SK-N-MC (cell line): ENCODE results near the gene CFAP74.

Experiments used
- DNase-seq: peaks from one replicate; pipeline ENCODE4 v3.0.0-alpha.2; 2011; ENCODE audit warnings: low read depth, low spot score
- H3K27ac ChIP-seq: fragments of 200-600 bp; sonication (generic); 2 replicates; pipeline ENCODE4 v1.5.1; 2016; ENCODE audit warnings: mixed run types
- H3K36me3 ChIP-seq: fragments of 200-600 bp; sonication (generic); 2 replicates; pipeline ENCODE4 v1.6.1; 2017; ENCODE audit warnings: antibody characterized with exemption, low read length, mixed read lengths; ENCODE audit not compliant: insufficient read depth
- H3K4me3 ChIP-seq: fragments of 200-600 bp; sonication (generic); 2 replicates; pipeline ENCODE4 v1.5.1; 2016
- H3K9ac ChIP-seq: fragments of 200-600 bp; sonication (generic); 2 replicates; pipeline ENCODE4 v1.8.0; 2017; ENCODE audit warnings: mixed run types, mixed read lengths; ENCODE audit not compliant: insufficient read length
- H3K9me3 ChIP-seq: fragments of 200-600 bp; sonication (generic); 2 replicates; pipeline ENCODE4 v1.6.1; 2017; ENCODE audit warnings: low read depth, mild to moderate bottlenecking, antibody characterized with exemption, low read length, moderate library complexity, mixed read lengths
- EZH2 ChIP-seq: fragments of 200-600 bp; sonication (generic); IDR thresholded peaks from one replicate; pipeline ENCODE4 v1.6.1; 2017; ENCODE audit warnings: antibody characterized with exemption
- FOXP2 ChIP-seq: optimal IDR thresholded peaks from 2 replicates; pipeline ENCODE3; 2011; ENCODE audit warnings: mild to moderate bottlenecking, moderate library complexity; ENCODE audit not compliant: insufficient read depth; ENCODE audit errors: extremely low read length, control extremely low read depth
- POLR2AphosphoS5 ChIP-seq: IDR thresholded peaks from 2 replicates; pipeline ENCODE4 v1.6.1; 2012; ENCODE audit warnings: mild to moderate bottlenecking, low read depth, low read length, borderline replicate concordance

The CFAP74 gene

DNA sequence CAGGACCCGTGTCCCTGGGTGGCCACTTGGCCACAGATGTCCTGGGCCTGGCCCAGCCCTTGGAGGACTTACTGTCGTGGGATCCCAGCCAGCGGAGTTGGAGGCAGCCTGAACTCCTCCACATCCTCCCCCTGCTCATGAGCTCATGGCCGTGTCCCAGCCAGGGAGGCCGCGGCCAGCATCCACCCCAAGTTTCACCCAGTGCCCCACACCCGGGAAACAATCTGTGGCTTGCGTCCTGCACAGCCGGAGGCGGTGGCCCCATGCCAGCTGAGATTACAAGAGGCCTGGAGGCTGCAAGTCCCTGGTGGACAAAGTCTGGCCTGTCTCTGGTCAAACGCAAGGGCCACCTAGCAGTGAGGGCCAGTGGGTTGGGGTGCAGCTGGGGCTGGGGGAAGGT lies 57.0 kb downstream of the CFAP74 start:
- no peak overlapping the region for H3K9ac ChIP-seq
- DNase-seq: no peak
- no peak overlapping the region for H3K27ac ChIP-seq
- no peak overlapping the region for H3K4me3 ChIP-seq
- no peak for TF ChIP-seq FOXP2
- no peak for TF ChIP-seq EZH2
- TF ChIP-seq POLR2AphosphoS5: no peak
- no peaks in the 10 kb centered on the region for H3K9me3 ChIP-seq
- no peaks in the 10 kb centered on the region for H3K36me3 ChIP-seq

- H3K9ac ChIP-seq: no peak overlapping the region
These were observed 57.7 kb downstream of the CFAP74 start for GRCh38 chr1:1945782-1946393.

GRCh38 chr1:1943834-1944570 lies 59.6 kb downstream of the CFAP74 start:
- DNase-seq: no peak
- no peaks in the 10 kb centered on the region for H3K36me3 ChIP-seq
- H3K4me3 ChIP-seq: no peak overlapping the region
- no peak overlapping the region for H3K27ac ChIP-seq
- H3K9me3 ChIP-seq: no peaks in the 10 kb centered on the region
- no peak for TF ChIP-seq POLR2AphosphoS5
- TF ChIP-seq EZH2: no peak
- TF ChIP-seq FOXP2: no peak
- no peak overlapping the region for H3K9ac ChIP-seq

More at GRCh38 chr1:1945782-1946393, 57.7 kb downstream of the CFAP74 start:
- H3K9me3 ChIP-seq: no peaks in the 10 kb centered on the region
- DNase-seq: no peak
- H3K36me3 ChIP-seq: no peaks in the 10 kb centered on the region
- TF ChIP-seq POLR2AphosphoS5: no peak
- no peak for TF ChIP-seq EZH2
- TF ChIP-seq FOXP2: no peak
- H3K4me3 ChIP-seq: no peak overlapping the region
- H3K27ac ChIP-seq: no peak overlapping the region

DNA sequence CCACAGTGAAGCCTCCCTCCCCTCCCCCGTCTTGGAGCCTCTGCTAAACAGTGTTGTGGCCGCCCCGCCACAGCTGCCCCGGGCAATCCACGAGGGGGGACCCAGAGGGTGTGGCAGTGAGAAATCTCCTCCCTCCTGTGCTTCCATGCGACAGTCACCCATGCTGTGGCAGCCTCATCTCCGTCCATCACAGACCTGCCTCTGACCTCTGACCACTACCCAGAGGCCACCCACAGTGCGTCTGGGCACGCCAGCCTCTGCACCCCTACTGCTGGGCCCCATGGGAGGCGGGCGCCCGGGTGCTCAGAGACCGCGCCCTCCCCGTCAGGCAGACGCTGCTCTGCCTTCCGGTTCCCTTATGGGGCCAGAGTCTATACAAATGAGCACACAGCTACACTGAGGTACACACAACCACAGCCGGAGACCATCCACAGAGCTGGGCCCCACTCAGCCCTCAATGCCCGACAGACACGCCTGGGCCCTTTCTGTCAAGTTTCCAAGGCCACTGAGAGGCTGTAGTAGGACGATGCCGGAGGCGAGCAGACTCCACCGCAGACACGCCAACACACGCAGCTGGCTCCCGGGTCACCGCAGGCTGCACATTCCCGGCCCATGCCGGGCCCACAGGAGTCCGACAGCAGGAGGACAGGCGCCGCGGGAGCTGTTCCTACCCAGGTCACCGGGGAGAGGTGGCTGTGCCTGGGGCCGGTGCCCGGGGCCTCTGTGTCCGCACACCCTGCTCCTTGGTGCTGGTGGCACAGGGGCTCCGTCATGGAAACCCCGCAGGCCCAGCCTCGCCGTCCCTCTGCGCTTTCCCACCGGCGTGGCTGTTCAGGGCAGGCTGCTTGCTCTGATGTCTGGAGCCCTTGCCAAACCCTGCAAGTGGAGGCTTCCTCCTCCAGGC lies 60.6 kb downstream of the CFAP74 start:
- no peak overlapping the region for H3K27ac ChIP-seq
- no peak for DNase-seq
- no peak for TF ChIP-seq FOXP2
- TF ChIP-seq POLR2AphosphoS5: 0 out of 2 replicates have a peak, but pooled peaks have one; percentile 48
- H3K36me3 ChIP-seq: no peaks in the 10 kb centered on the region
- no peak overlapping the region for H3K9ac ChIP-seq
- no peak overlapping the region for H3K4me3 ChIP-seq
- H3K9me3 ChIP-seq: no peaks in the 10 kb centered on the region

- TF ChIP-seq EZH2 (no peak), POLR2AphosphoS5 (no peak), FOXP2 (no peak)
- no peaks in the 10 kb centered on the region for H3K36me3 ChIP-seq
- H3K27ac ChIP-seq: no peak overlapping the region
- no peak for DNase-seq
- H3K9ac ChIP-seq: no peak overlapping the region
- H3K9me3 ChIP-seq: no peaks in the 10 kb centered on the region
- H3K4me3 ChIP-seq: no peak overlapping the region
These were observed 61.5 kb downstream of the CFAP74 start for GRCh38 chr1:1941868-1942752.

DNA sequence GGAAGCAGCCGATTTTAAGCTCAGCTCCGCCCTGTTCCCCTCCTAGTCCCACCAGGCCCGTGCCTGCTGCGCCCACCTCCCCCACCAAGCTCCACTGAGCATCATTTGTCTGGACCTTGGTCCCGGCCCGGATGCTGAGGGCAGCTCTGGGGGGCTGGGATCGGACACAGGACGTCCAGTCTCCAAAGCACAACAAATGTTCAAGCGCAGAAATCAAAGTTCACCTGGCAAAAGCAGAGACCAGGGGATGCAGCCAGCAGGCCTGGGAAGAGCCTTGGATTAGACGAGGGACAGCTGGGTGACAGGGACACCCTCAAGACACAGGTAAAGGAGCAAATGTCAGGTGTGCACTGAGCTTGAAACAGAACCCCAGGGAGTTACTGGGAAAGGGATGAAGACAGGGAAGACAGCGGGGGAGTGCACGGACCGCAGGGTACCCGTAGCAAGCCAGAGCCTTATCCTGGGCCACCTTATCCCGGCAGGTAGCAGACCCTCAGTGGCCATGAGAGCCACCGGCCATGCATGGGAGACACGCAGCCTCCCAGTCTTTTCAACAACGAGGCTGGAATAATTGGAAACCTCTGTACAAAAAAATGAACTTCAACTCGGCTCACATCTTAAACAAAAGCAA lies 62.3 kb downstream of the CFAP74 start:
- Histone ChIP-seq H3K36me3 (no peaks in the 10 kb centered on the region), H3K9ac (no peak overlapping the region), H3K9me3 (no peaks in the 10 kb centered on the region), H3K4me3 (no peak overlapping the region), H3K27ac (no peak overlapping the region)
- no peak for TF ChIP-seq EZH2
- TF ChIP-seq POLR2AphosphoS5: no peak
- TF ChIP-seq FOXP2: no peak
- no peak for DNase-seq

DNA sequence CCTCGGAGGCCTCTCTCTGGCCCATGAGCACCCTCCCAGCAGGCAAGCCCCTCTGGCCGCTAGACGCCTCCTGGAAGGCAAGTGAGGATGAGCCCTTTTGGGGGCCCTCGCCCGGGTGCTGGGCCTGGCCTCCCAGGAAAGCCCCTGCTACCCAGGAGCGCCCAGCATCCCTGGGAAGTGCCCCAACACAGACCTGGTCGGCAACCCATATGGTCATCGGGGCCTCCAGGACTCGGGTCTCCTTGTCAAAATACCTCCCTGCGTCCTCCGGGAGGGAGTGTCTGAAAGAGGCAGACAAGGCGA lies 63.5 kb downstream of the CFAP74 start:
- no peaks in the 10 kb centered on the region for H3K36me3 ChIP-seq
- no peak overlapping the region for H3K4me3 ChIP-seq
- TF ChIP-seq POLR2AphosphoS5: no peak
- TF ChIP-seq EZH2: no peak
- TF ChIP-seq FOXP2: no peak
- no peak for DNase-seq
- no peak overlapping the region for H3K9ac ChIP-seq
- H3K27ac ChIP-seq: no peak overlapping the region
- H3K9me3 ChIP-seq: no peaks in the 10 kb centered on the region
